ENCODE measurements around the gene ZEB2. TPM values are rescaled to one million over a fixed set of nuclear protein-coding genes. Genes with fewer than 3 reads are reported as not detected.

Gene ZEB2
- total and polyA plus RNA-seq, 7 experiments from 2014 or later: 0.26 to 534 (median 4.6) TPM

- CTCF ChIA-PET: no interaction called here
- Mint-ChIP-seq H3K9me3 (no peaks in the 10 kb centered on the region), H3K36me3 (peaks cover 0 to 2% (median 0%) of the 10 kb centered on the region in 5 donors), H3K4me1 (peaks cover 0 to 19% (median 0%) of the 10 kb centered on the region in 7 donors), H3K27ac (no peak overlapping the region), H3K4me3 (no peak overlapping the region), H3K27me3 (peaks cover 0 to 5% (median 0%) of the 10 kb centered on the region in 5 donors)
- no peak overlapping the region for H3K4me3 ChIP-seq (ENCODE audit: low read length)
- DNase-seq (no peak), ATAC-seq (peak; percentile 63)
- intact Hi-C loops (cut with micrococcal nuclease): no loop called here
- no peaks in the 10 kb centered on the region for H3K36me3 ChIP-seq (ENCODE audit: control insufficient read depth in 2 of 3, insufficient read depth in 3 of 3, low read length in 3 of 3)
- H3K27me3 ChIP-seq (ENCODE audit: control insufficient read depth in 2 of 2, insufficient read depth in 2 of 2, low read length in 2 of 2): no peaks in the 10 kb centered on the region
- POLR2A ChIA-PET: no interaction called here
- no peak overlapping the region for H3K27ac ChIP-seq (ENCODE audit: low read depth, low read length)
- peaks cover 0 to 16% of the 10 kb centered on the region in 2 donors for H3K4me1 ChIP-seq (ENCODE audit: control insufficient read depth in 2 of 2, insufficient read depth in 2 of 2, low read length in 2 of 2)
- no peaks in the 10 kb centered on the region for H3K9me3 ChIP-seq (ENCODE audit: control insufficient read depth in 2 of 3, low read length in 3 of 3)
Observed at GRCh38 chr2:144493027-144493809, 26.7 kb downstream of the ZEB2 start.

- CTCF ChIA-PET: no interaction called here
- POLR2A ChIA-PET: interaction anchor here (0.6 kb wide), 1 partner anchor 25 kb away, joined by 3 read pairs; no protein-coding TSS in a partner anchor
- ATAC-seq: no peak
Observed at GRCh38 chr2:144490857-144491256, 29.1 kb downstream of the ZEB2 start.

GRCh38 chr2:144490017-144490416 is 29.9 kb downstream of the ZEB2 start:
- H3K9me3 Mint-ChIP-seq: no peaks in the 10 kb centered on the region
- no peaks in the 10 kb centered on the region for H3K36me3 ChIP-seq (ENCODE audit: control insufficient read depth in 2 of 3, insufficient read depth in 3 of 3, low read length in 3 of 3)
- peaks cover 0 to 10% (median 0%) of the 10 kb centered on the region in 7 donors for H3K4me1 Mint-ChIP-seq
- no peak overlapping the region for H3K4me3 Mint-ChIP-seq
- no peak overlapping the region for H3K4me3 ChIP-seq (ENCODE audit: low read length)
- no peaks in the 10 kb centered on the region for H3K27me3 ChIP-seq (ENCODE audit: control insufficient read depth in 2 of 2, insufficient read depth in 2 of 2, low read length in 2 of 2)
- H3K27ac ChIP-seq (ENCODE audit: low read depth, low read length): no peak overlapping the region
- H3K27me3 Mint-ChIP-seq: peaks cover 0 to 7% (median 0%) of the 10 kb centered on the region in 5 donors
- ATAC-seq (peak; percentile 63), DNase-seq (no peak)
- peaks cover 0 to 16% of the 10 kb centered on the region in 2 donors for H3K4me1 ChIP-seq (ENCODE audit: control insufficient read depth in 2 of 2, insufficient read depth in 2 of 2, low read length in 2 of 2)
- intact Hi-C loops (cut with micrococcal nuclease): no loop called here
- H3K9me3 ChIP-seq (ENCODE audit: control insufficient read depth in 2 of 3, low read length in 3 of 3): no peaks in the 10 kb centered on the region
- no peak overlapping the region for H3K27ac Mint-ChIP-seq
- ChIA-PET CTCF (no interaction called here), POLR2A (no interaction called here)
- H3K36me3 Mint-ChIP-seq: peaks cover 0 to 2% (median 0%) of the 10 kb centered on the region in 5 donors

More at GRCh38 chr2:144490857-144491256, 29.1 kb downstream of the ZEB2 start:
- H3K36me3 ChIP-seq (ENCODE audit: control insufficient read depth in 2 of 3, insufficient read depth in 3 of 3, low read length in 3 of 3): no peaks in the 10 kb centered on the region
- Mint-ChIP-seq H3K4me1 (peaks cover 0 to 17% (median 0%) of the 10 kb centered on the region in 7 donors), H3K4me3 (no peak overlapping the region), H3K36me3 (peaks cover 0 to 2% (median 0%) of the 10 kb centered on the region in 5 donors), H3K9me3 (no peaks in the 10 kb centered on the region), H3K27me3 (peaks cover 0 to 7% (median 0%) of the 10 kb centered on the region in 5 donors), H3K27ac (no peak overlapping the region)
- no peak overlapping the region for H3K27ac ChIP-seq (ENCODE audit: low read depth, low read length)
- H3K4me1 ChIP-seq (ENCODE audit: control insufficient read depth in 2 of 2, insufficient read depth in 2 of 2, low read length in 2 of 2): peaks cover 0 to 16% of the 10 kb centered on the region in 2 donors
- intact Hi-C loops (cut with micrococcal nuclease): no loop called here
- no peak for DNase-seq
- H3K4me3 ChIP-seq (ENCODE audit: low read length): no peak overlapping the region
- no peaks in the 10 kb centered on the region for H3K9me3 ChIP-seq (ENCODE audit: control insufficient read depth in 2 of 3, low read length in 3 of 3)
- H3K27me3 ChIP-seq (ENCODE audit: control insufficient read depth in 2 of 2, insufficient read depth in 2 of 2, low read length in 2 of 2): no peaks in the 10 kb centered on the region

GRCh38 chr2:144489315-144489916 is 30.5 kb downstream of the ZEB2 start:
- H3K4me1 Mint-ChIP-seq: peaks cover 0 to 6% (median 0%) of the 10 kb centered on the region in 7 donors
- intact Hi-C loops (cut with micrococcal nuclease): no loop called here
- ATAC-seq (no peak), DNase-seq (no peak)
- H3K4me3 ChIP-seq (ENCODE audit: low read length): no peak overlapping the region
- POLR2A ChIA-PET: no interaction called here
- H3K27ac Mint-ChIP-seq: no peak overlapping the region
- peaks cover 0 to 2% (median 0%) of the 10 kb centered on the region in 5 donors for H3K36me3 Mint-ChIP-seq
- H3K27me3 ChIP-seq (ENCODE audit: control insufficient read depth in 2 of 2, insufficient read depth in 2 of 2, low read length in 2 of 2): no peaks in the 10 kb centered on the region
- no peaks in the 10 kb centered on the region for H3K9me3 ChIP-seq (ENCODE audit: control insufficient read depth in 2 of 3, low read length in 3 of 3)
- CTCF ChIA-PET: no interaction called here
- no peak overlapping the region for H3K27ac ChIP-seq (ENCODE audit: low read depth, low read length)
- no peaks in the 10 kb centered on the region for H3K9me3 Mint-ChIP-seq
- H3K36me3 ChIP-seq (ENCODE audit: control insufficient read depth in 2 of 3, insufficient read depth in 3 of 3, low read length in 3 of 3): no peaks in the 10 kb centered on the region
- no peak overlapping the region for H3K4me3 Mint-ChIP-seq
- H3K4me1 ChIP-seq (ENCODE audit: control insufficient read depth in 2 of 2, insufficient read depth in 2 of 2, low read length in 2 of 2): peaks cover 0 to 16% of the 10 kb centered on the region in 2 donors
- H3K27me3 Mint-ChIP-seq: peaks cover 0 to 5% (median 0%) of the 10 kb centered on the region in 5 donors

- H3K4me1 Mint-ChIP-seq: peaks cover 0 to 4% (median 0%) of the 10 kb centered on the region in 7 donors
- ATAC-seq: no peak
- no peak overlapping the region for H3K27ac Mint-ChIP-seq
Observed at GRCh38 chr2:144484201-144484948, 35.5 kb downstream of the ZEB2 start.

GRCh38 chr2:144481666-144482065 is 38.3 kb downstream of the ZEB2 start:
- ATAC-seq: no peak
- POLR2A ChIA-PET: interaction anchor here (0.7 kb wide), 1 partner anchor 298 kb away, joined by 4 read pairs; no protein-coding TSS in a partner anchor

More at GRCh38 chr2:144484201-144484948, 35.5 kb downstream of the ZEB2 start:
- intact Hi-C loops (cut with micrococcal nuclease): no loop called here
- no peak overlapping the region for H3K27ac ChIP-seq (ENCODE audit: low read depth, low read length)
- Mint-ChIP-seq H3K36me3 (peaks cover 0 to 2% (median 0%) of the 10 kb centered on the region in 5 donors), H3K9me3 (no peaks in the 10 kb centered on the region), H3K4me3 (no peak overlapping the region), H3K27me3 (peaks cover 0 to 8% (median 0%) of the 10 kb centered on the region in 5 donors)
- H3K27me3 ChIP-seq (ENCODE audit: control insufficient read depth in 2 of 2, insufficient read depth in 2 of 2, low read length in 2 of 2): no peaks in the 10 kb centered on the region
- no peaks in the 10 kb centered on the region for H3K36me3 ChIP-seq (ENCODE audit: control insufficient read depth in 2 of 3, insufficient read depth in 3 of 3, low read length in 3 of 3)
- POLR2A ChIA-PET: no interaction called here
- no peak overlapping the region for H3K4me3 ChIP-seq (ENCODE audit: low read length)
- DNase-seq: no peak
- H3K9me3 ChIP-seq (ENCODE audit: control insufficient read depth in 2 of 3, low read length in 3 of 3): no peaks in the 10 kb centered on the region
- H3K4me1 ChIP-seq (ENCODE audit: control insufficient read depth in 2 of 2, insufficient read depth in 2 of 2, low read length in 2 of 2): no peaks in the 10 kb centered on the region
- CTCF ChIA-PET: no interaction called here

More at GRCh38 chr2:144481666-144482065, 38.3 kb downstream of the ZEB2 start:
- H3K27ac Mint-ChIP-seq: no peak overlapping the region
- Histone ChIP-seq H3K4me3 (ENCODE audit: low read length) (no peak overlapping the region), H3K27ac (ENCODE audit: low read depth, low read length) (no peak overlapping the region), H3K27me3 (ENCODE audit: control insufficient read depth in 2 of 2, insufficient read depth in 2 of 2, low read length in 2 of 2) (no peaks in the 10 kb centered on the region), H3K9me3 (ENCODE audit: control insufficient read depth in 2 of 3, low read length in 3 of 3) (no peaks in the 10 kb centered on the region), H3K36me3 (ENCODE audit: control insufficient read depth in 2 of 3, insufficient read depth in 3 of 3, low read length in 3 of 3) (no peaks in the 10 kb centered on the region), H3K4me1 (ENCODE audit: control insufficient read depth in 2 of 2, insufficient read depth in 2 of 2, low read length in 2 of 2) (no peaks in the 10 kb centered on the region)
- peaks cover 0 to 4% (median 0%) of the 10 kb centered on the region in 5 donors for H3K27me3 Mint-ChIP-seq
- intact Hi-C loops (cut with micrococcal nuclease): no loop called here
- peaks cover 0 to 2% (median 0%) of the 10 kb centered on the region in 5 donors for H3K36me3 Mint-ChIP-seq
- no peak for DNase-seq
- no peaks in the 10 kb centered on the region for H3K9me3 Mint-ChIP-seq
- H3K4me3 Mint-ChIP-seq: no peak overlapping the region
- CTCF ChIA-PET: no interaction called here
- peaks cover 0 to 8% (median 0%) of the 10 kb centered on the region in 7 donors for H3K4me1 Mint-ChIP-seq
